Progenitor cell of endocrine pancreas (in vitro differentiated cells): ENCODE data around the gene SOWAHB. TPM values are rescaled to one million over a fixed set of nuclear protein-coding genes. Genes with fewer than 3 reads are reported as not detected.

Experiments used
- DNase-seq: peaks from one replicate; pipeline ENCODE4 v3.0.0; 2021; ENCODE audit warnings: low spot score; ENCODE audit not compliant: unreplicated experiment
- H3K27ac Mint-ChIP-seq: 2 replicates; pipeline ENCODE4 v1.8.0; 2021; ENCODE audit warnings: mild to moderate bottlenecking, moderate library complexity, mixed read lengths
- H3K27me3 Mint-ChIP-seq: 2 replicates; pipeline ENCODE4 v1.8.0; 2021; ENCODE audit warnings: mixed read lengths
- H3K36me3 Mint-ChIP-seq: 2 replicates; pipeline ENCODE4 v1.8.0; 2022; ENCODE audit warnings: mixed read lengths; ENCODE audit not compliant: insufficient read depth
- H3K4me1 Mint-ChIP-seq: 2 replicates; pipeline ENCODE4 v1.8.0; 2021; ENCODE audit warnings: low read depth, mixed read lengths
- H3K4me3 Mint-ChIP-seq: 2 replicates; pipeline ENCODE4 v1.8.0; 2021; ENCODE audit warnings: low read depth, mild to moderate bottlenecking, moderate library complexity, mixed read lengths
- H3K9me3 Mint-ChIP-seq: 2 replicates; pipeline ENCODE4 v1.8.0; 2021; ENCODE audit warnings: low read depth, mixed read lengths
- CTCF ChIP-seq: fragments of 200-600 bp; sonication (generic); IDR thresholded peaks from one replicate; pipeline ENCODE4 v1.5.0; 2021; ENCODE audit warnings: antibody characterized with exemption, mild to moderate bottlenecking; ENCODE audit not compliant: unreplicated experiment
- total RNA-seq: library from RNA; stranded (reverse); gene quantifications from 2 replicates; pipeline ENCODE4 v1.2.1, GENCODE V29; 2021

SOWAHB gene
- total RNA-seq, 1 donor from 2014 or later: 4.3 TPM

DNA sequence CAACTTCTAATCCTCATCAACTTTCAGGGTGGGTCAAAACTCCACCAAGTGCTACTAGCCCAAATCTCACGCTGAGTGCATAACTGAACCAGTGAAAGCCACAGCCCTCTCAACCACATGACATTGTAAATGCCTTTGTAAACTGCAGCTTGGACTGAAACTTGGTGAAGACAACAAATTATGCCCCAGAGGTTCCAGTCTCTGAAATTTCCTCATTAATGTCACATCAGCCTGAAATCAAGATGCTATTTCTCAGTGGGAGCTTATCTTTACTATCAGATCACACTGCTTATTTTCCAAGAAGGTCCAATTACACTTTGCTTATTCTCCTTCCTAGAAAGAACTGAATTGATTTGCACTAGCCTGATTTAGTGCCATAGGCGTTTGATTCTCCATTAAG lies 46.6 kb downstream of the SOWAHB start:
- no peak for DNase-seq
- Mint-ChIP-seq H3K4me1 (peaks cover 26% of the 10 kb centered on the region), H3K27ac (peak overlapping the region; percentile 16), H3K4me3 (no peak overlapping the region), H3K27me3 (no peaks in the 10 kb centered on the region), H3K36me3 (no peaks in the 10 kb centered on the region), H3K9me3 (peaks cover 3% of the 10 kb centered on the region)
- no peak for TF ChIP-seq CTCF

GRCh38 chr4:76850010-76850441 lies 47.9 kb downstream of the SOWAHB start:
- no peak overlapping the region for H3K27ac Mint-ChIP-seq
- no peak for TF ChIP-seq CTCF
- no peak for DNase-seq
- H3K36me3 Mint-ChIP-seq: no peaks in the 10 kb centered on the region
- peaks cover 14% of the 10 kb centered on the region for H3K4me1 Mint-ChIP-seq
- no peaks in the 10 kb centered on the region for H3K27me3 Mint-ChIP-seq
- H3K9me3 Mint-ChIP-seq: peaks cover 3% of the 10 kb centered on the region
- no peak overlapping the region for H3K4me3 Mint-ChIP-seq

Other genes with a start within 250 kb of the SOWAHB start
- 80.4 and 84.1 TPM in 2 replicates for gene SEPTIN11, start 51.6 kb upstream of the SOWAHB start, total RNA-seq
- gene CCNI, start 177.8 kb upstream of the SOWAHB start, total RNA-seq: 300 and 322 TPM in 2 replicates